CD8-positive, alpha-beta memory T cell (primary cell): Measurements from ENCODE around the gene NPIPA3. TPM values are rescaled to one million over a fixed set of nuclear protein-coding genes. Genes with fewer than 3 reads are reported as not detected.
"Not testable (repeated sequence)": the region's sequence is repeated elsewhere in the genome, so short reads cannot be mapped to it uniquely, and the experiment has no call there.

Experiments
- CTCF ChIA-PET: fragments of 350-600 bp; sonication (Branson Sonifier 250); formaldehyde crosslinking; loops from one replicate; lab custom pipeline; 2021; ENCODE audit warnings: antibody characterized with exemption; lab: Charles Lee
- POLR2A ChIA-PET: fragments of 350-600 bp; sonication (Branson Sonifier 250); formaldehyde crosslinking; loops from one replicate; lab custom pipeline; 2021; ENCODE audit warnings: antibody characterized with exemption; lab: Charles Lee
- DNase-seq, 5 donors: peaks; one replicate each; pipeline versions ENCODE4 v3.0.0 to v3.0.0-alpha.2; 2020 to 2022; ENCODE audit warnings: mixed read lengths in 1 of 5
- H3K27ac ChIP-seq: one replicate; pipeline ENCODE4 v1.7.0; 2013; ENCODE audit warnings: low read depth, mild to moderate bottlenecking, low read length, moderate library complexity
- H3K27me3 ChIP-seq: 2 replicates; pipeline ENCODE4 v1.7.0; 2013; ENCODE audit warnings: low read length, mild to moderate bottlenecking; ENCODE audit not compliant: insufficient read depth, poor library complexity, severe bottlenecking
- H3K36me3 ChIP-seq: 2 replicates; pipeline ENCODE4 v1.7.0; 2013; ENCODE audit warnings: mild to moderate bottlenecking, low read length, moderate library complexity; ENCODE audit not compliant: insufficient read depth
- H3K4me1 ChIP-seq: 2 replicates; pipeline ENCODE4 v1.7.0; 2013; ENCODE audit warnings: mild to moderate bottlenecking, low read length, moderate library complexity; ENCODE audit not compliant: insufficient read depth
- H3K4me3 ChIP-seq: 2 replicates; pipeline ENCODE4 v1.7.0; 2013; ENCODE audit warnings: mild to moderate bottlenecking, low read length
- H3K9me3 ChIP-seq: 2 replicates; pipeline ENCODE4 v1.7.0; 2013; ENCODE audit warnings: mild to moderate bottlenecking, low read length
- H3K27ac Mint-ChIP-seq, 8 donors: one replicate each; pipeline ENCODE4 v1.8.0; 2020 to 2021; ENCODE audit warnings: mixed read lengths in 8 of 8, mild to moderate bottlenecking in 6 of 8, inconsistent platforms in 3 of 8, moderate library complexity in 3 of 8
- H3K27me3 Mint-ChIP-seq, 2 donors: one replicate each; pipeline ENCODE4 v1.8.0; 2020 to 2021; ENCODE audit warnings: mixed read lengths in 2 of 2, mild to moderate bottlenecking in 1 of 2, moderate library complexity in 1 of 2
- H3K36me3 Mint-ChIP-seq, 3 donors: one replicate each; pipeline ENCODE4 v1.8.0; 2020 to 2021; ENCODE audit warnings: mixed read lengths in 3 of 3, inconsistent platforms in 1 of 3, mild to moderate bottlenecking in 1 of 3
- H3K4me1 Mint-ChIP-seq, 3 donors: one replicate each; pipeline ENCODE4 v1.8.0; 2020 to 2021; ENCODE audit warnings: mixed read lengths in 3 of 3, inconsistent platforms in 1 of 3, mild to moderate bottlenecking in 1 of 3
- H3K4me3 Mint-ChIP-seq, 7 donors: one replicate each; pipeline ENCODE4 v1.8.0; 2020 to 2021; ENCODE audit warnings: mixed read lengths in 7 of 7, mild to moderate bottlenecking in 6 of 7, moderate library complexity in 4 of 7, inconsistent platforms in 2 of 7
- H3K9me3 Mint-ChIP-seq, 5 donors: one replicate each; pipeline ENCODE4 v1.8.0; 2020 to 2022; ENCODE audit warnings: mixed read lengths in 5 of 5, mild to moderate bottlenecking in 3 of 5, moderate library complexity in 2 of 5, inconsistent platforms in 1 of 5
- polyA plus RNA-seq: library from polyadenylated mRNA; unstranded; fragments of 300-500 nt; fragmentation: Illumina TruSeq; gene quantifications from one replicate; pipeline ENCODE4 v1.2.3, GENCODE V29; 2021
- total RNA-seq, 2 experiments: library from RNA; stranded (reverse); gene quantifications; one replicate each; pipeline ENCODE4 v1.2.3, GENCODE V29; 2021

Gene NPIPA3
- total and polyA plus RNA-seq, 3 experiments from 2014 or later, result 0.69 to 1.8 TPM; not detected in 1

DNA sequence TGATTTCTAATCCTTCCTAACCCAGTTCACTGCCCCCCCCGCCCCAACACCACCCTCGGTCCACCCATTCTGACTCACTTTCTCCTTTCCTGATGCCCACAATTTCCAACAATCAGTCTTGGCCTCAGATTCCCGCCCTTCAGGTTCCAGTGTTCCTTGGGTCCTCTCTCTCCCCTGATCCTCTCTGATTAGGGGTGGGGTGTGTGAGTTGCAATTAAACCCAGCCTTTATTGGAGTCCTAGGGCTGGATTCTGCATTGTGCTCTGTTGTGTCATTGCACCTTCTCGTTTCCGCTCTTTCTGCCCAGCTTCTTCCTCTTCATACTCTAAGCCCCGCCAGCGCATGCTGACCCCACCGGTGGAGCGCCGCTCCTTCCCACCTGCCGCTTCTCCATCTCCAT lies 539 bp upstream of the NPIPA3 start:
- H3K27ac ChIP-seq, H3K4me1 ChIP-seq, H3K36me3 Mint-ChIP-seq, H3K4me1 Mint-ChIP-seq, H3K27ac Mint-ChIP-seq, H3K36me3 ChIP-seq, H3K4me3 ChIP-seq, H3K27me3 ChIP-seq, POLR2A ChIA-PET, H3K9me3 Mint-ChIP-seq, DNase-seq, H3K9me3 ChIP-seq, H3K4me3 Mint-ChIP-seq, H3K27me3 Mint-ChIP-seq, CTCF ChIA-PET: not testable (repeated sequence)

DNA sequence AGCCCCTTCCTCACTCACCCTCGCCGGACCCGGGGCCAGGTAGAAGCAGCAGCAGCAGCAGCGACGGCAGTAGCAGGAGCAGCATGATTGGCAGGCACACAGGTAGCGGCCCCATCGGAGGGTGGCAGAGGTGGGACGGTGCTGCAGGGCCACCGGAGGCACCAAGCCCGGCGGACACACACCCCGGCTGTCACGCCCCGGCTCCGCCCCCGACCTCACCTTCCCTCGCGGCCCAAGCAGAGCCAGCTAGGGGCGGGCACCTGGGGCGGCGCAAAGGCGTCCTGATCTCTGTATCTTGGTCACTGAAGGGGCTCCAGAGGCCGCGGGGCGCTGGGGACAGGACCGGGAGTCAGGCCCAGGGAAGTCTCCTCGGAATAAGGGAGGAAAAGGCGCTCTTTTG lies 30.0 kb downstream of the NPIPA3 start:
- H3K27ac Mint-ChIP-seq, H3K36me3 Mint-ChIP-seq, DNase-seq, H3K27me3 ChIP-seq, H3K4me1 Mint-ChIP-seq, H3K27ac ChIP-seq, H3K27me3 Mint-ChIP-seq, CTCF ChIA-PET, H3K4me3 Mint-ChIP-seq, POLR2A ChIA-PET, H3K36me3 ChIP-seq, H3K4me1 ChIP-seq, H3K9me3 ChIP-seq, H3K4me3 ChIP-seq, H3K9me3 Mint-ChIP-seq: not testable (repeated sequence)

DNA sequence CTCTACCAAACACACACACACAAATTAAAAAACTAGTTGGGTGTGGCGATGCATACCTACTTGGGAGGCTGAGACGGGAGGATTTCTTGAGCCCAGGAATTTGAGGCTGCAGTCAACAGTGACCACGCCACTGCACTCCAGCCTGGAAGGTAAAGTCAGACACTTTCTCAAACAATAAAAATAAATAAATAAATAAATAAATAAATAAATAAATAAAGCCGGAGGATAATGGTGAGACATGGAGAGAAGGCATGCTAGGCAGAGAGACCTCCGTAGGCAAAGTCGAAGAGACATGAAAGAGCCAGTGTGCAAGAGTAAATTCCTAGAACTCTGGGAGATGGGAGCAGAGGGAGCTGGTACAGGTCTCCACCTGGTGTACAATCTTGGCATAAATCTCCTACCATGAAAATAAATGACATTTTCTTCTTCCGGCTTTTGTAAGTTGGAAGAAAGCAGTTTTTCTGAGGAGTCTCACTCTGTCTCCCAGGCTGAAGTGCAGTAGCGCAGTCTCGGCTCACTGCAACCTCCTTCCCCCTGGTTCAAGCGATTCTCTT lies 37.7 kb downstream of the NPIPA3 start:
- H3K36me3 ChIP-seq, H3K27me3 ChIP-seq, H3K4me1 ChIP-seq, H3K27ac ChIP-seq, H3K36me3 Mint-ChIP-seq, H3K4me1 Mint-ChIP-seq, H3K27me3 Mint-ChIP-seq, POLR2A ChIA-PET, H3K9me3 Mint-ChIP-seq, CTCF ChIA-PET, H3K4me3 ChIP-seq, H3K27ac Mint-ChIP-seq, DNase-seq, H3K9me3 ChIP-seq, H3K4me3 Mint-ChIP-seq: not testable (repeated sequence)

DNA sequence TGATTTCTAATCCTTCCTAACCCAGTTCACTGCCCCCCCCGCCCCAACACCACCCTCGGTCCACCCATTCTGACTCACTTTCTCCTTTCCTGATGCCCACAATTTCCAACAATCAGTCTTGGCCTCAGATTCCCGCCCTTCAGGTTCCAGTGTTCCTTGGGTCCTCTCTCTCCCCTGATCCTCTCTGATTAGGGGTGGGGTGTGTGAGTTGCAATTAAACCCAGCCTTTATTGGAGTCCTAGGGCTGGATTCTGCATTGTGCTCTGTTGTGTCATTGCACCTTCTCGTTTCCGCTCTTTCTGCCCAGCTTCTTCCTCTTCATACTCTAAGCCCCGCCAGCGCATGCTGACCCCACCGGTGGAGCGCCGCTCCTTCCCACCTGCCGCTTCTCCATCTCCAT lies 38.6 kb downstream of the NPIPA3 start:
- POLR2A ChIA-PET, H3K27me3 Mint-ChIP-seq, H3K9me3 ChIP-seq, H3K27ac ChIP-seq, H3K27me3 ChIP-seq, H3K4me3 ChIP-seq, DNase-seq, H3K4me1 Mint-ChIP-seq, H3K27ac Mint-ChIP-seq, H3K36me3 Mint-ChIP-seq, H3K4me3 Mint-ChIP-seq, H3K36me3 ChIP-seq, H3K4me1 ChIP-seq, CTCF ChIA-PET, H3K9me3 Mint-ChIP-seq: not testable (repeated sequence)

DNA sequence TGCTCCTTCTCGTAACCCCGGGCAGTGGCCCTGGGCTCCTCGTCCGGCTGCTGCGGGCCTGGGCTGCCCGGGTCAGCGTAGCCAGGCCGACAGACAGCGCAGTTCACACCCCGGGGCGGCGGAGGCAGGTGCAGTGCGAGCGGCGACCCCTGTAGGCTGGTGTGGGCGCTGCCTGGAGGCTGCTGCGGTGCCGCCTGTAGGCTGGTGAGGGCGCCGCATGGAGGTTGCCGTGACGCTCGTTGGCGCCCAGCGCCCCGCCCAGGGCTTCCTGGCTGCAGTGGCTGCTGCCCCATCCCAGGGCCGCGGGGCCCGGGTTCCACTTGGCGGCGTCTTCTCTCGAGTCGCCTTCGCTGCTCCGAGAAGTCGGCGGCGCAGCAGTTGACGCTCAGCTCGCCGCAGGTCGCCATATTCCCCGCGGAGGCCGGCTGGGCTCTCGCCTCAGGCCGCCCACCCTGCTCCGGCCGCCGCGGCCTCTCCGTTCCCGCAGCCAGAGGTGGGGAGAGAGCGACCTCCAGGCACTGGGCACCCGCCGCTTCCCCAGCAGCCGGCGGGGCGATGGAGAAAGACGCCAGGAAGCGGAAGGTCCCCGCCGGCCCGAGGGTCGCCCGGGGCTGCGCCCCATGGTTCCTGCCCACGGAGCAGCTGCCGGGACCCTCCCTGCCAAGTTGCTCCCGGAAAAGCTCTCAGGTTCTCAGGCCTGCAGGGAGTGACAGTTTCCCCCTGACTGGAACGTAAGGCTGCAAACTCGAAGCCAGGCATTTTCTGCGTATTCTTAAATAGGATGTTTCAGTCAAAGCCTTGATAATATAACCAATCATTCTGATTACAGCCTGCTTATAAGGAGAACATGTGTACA lies 39.3 kb downstream of the NPIPA3 start, which contains the start of gene NPIPA2:
NPIPA2 (plus strand) TSS at position 261 of the 856 bp plus-strand sequence. CDS start 5,533 bp downstream, outside the sequence.
- DNase-seq, CTCF ChIA-PET, H3K4me1 Mint-ChIP-seq, H3K27ac Mint-ChIP-seq, H3K4me3 ChIP-seq, H3K36me3 ChIP-seq, H3K9me3 Mint-ChIP-seq, POLR2A ChIA-PET, H3K9me3 ChIP-seq, H3K27ac ChIP-seq, H3K4me3 Mint-ChIP-seq, H3K27me3 ChIP-seq, H3K36me3 Mint-ChIP-seq, H3K4me1 ChIP-seq, H3K27me3 Mint-ChIP-seq: not testable (repeated sequence)

DNA sequence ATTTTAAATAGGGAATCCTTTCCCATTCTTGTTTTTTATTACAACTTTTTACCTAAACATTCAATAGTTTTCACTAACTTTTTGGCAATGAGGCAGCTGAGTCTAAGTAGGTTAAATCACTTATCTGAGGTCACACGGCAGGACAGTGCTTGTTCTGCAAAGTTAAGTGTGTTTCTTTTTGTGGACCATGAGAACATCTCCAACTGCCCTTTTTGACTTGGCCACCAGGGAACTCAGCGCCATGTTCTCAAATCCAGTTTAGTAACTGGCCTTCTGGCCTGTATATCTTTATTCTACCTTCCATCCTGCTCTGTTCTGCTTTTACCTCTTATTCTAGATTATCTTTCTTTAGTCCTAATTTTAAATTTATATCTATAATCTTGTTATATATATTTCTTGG lies 70.4 kb downstream of the NPIPA3 start:
- DNase-seq, H3K9me3 ChIP-seq, CTCF ChIA-PET, H3K36me3 ChIP-seq, H3K27ac Mint-ChIP-seq, H3K4me3 Mint-ChIP-seq, POLR2A ChIA-PET, H3K27ac ChIP-seq, H3K27me3 ChIP-seq, H3K9me3 Mint-ChIP-seq, H3K27me3 Mint-ChIP-seq, H3K4me1 Mint-ChIP-seq, H3K4me3 ChIP-seq, H3K36me3 Mint-ChIP-seq, H3K4me1 ChIP-seq: not testable (repeated sequence)

DNA sequence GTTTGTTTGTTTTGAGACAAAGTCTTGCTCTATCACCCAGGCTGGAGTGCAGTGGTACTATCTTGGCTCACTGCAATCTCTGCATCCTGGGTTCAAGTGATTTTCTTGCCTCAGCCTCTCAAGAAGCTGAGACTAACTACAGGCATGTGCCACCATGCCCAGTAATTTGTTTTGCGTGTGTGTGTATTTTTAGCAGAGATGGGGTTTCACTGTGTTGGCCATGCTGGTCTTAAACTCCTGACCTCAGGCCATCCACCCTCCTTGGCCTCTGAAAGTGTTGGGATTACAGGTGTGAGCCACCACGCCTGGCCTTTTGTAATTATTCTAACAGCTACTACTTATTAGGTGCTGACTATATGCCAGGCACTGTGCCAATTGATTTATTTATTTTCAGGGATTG lies 72.4 kb downstream of the NPIPA3 start:
- H3K9me3 ChIP-seq, DNase-seq, H3K27me3 ChIP-seq, H3K4me1 ChIP-seq, H3K4me3 ChIP-seq, H3K36me3 ChIP-seq, POLR2A ChIA-PET, CTCF ChIA-PET, H3K9me3 Mint-ChIP-seq, H3K27ac ChIP-seq, H3K27ac Mint-ChIP-seq, H3K36me3 Mint-ChIP-seq, H3K4me3 Mint-ChIP-seq, H3K27me3 Mint-ChIP-seq, H3K4me1 Mint-ChIP-seq: not testable (repeated sequence)
